ENCODE data around the gene TCFL5.

TCFL5 gene
- total RNA-seq: 17.1 to 27.6 (median 20.3) reads per million in 4 experiments

GRCh38 chr20:62861726-62862336 lies at the start of gene TCFL5:
Gene TCFL5, minus strand, starts transcription at chr20:62861822. Its CDS starts 152 bp downstream, at chr20:62861670.
- peak; percentile 90 for DNase-seq

GRCh38 chr20:62910777-62911497 lies 49.3 kb upstream of the TCFL5 start:
- DNase-seq: no peak

- no peak for DNase-seq
Measured at GRCh38 chr20:62910217-62910766, 48.7 kb upstream of the TCFL5 start.

GRCh38 chr20:62908971-62909791 lies 47.6 kb upstream of the TCFL5 start:
- no peak for DNase-seq

GRCh38 chr20:62907384-62908317 lies 46.0 kb upstream of the TCFL5 start:
- DNase-seq: peak; percentile 45

- no peak for DNase-seq
Measured at GRCh38 chr20:62906647-62907375, 45.2 kb upstream of the TCFL5 start.

GRCh38 chr20:62906209-62906608 lies 44.6 kb upstream of the TCFL5 start:
- no peak for DNase-seq

- DNase-seq: no peak
Measured at GRCh38 chr20:62905536-62906117, 44.0 kb upstream of the TCFL5 start.

GRCh38 chr20:62902926-62903615 lies 41.4 kb upstream of the TCFL5 start:
- DNase-seq: no peak

GRCh38 chr20:62901891-62902290 lies 40.3 kb upstream of the TCFL5 start:
- DNase-seq: no peak

GRCh38 chr20:62900692-62901584 lies 39.3 kb upstream of the TCFL5 start:
- DNase-seq: no peak

GRCh38 chr20:62900052-62900691 lies 38.5 kb upstream of the TCFL5 start:
- peak; percentile 67 for DNase-seq

GRCh38 chr20:62899633-62900051 lies 38.0 kb upstream of the TCFL5 start:
- DNase-seq: no peak

GRCh38 chr20:62898970-62899632 lies 37.5 kb upstream of the TCFL5 start:
- no peak for DNase-seq

GRCh38 chr20:62898093-62898964 lies 36.7 kb upstream of the TCFL5 start:
- DNase-seq: no peak

- no peak for DNase-seq
Measured at GRCh38 chr20:62897666-62898065, 36.0 kb upstream of the TCFL5 start.

GRCh38 chr20:62896526-62896925 lies 34.9 kb upstream of the TCFL5 start:
- DNase-seq: no peak

Data from effector CD8-positive, alpha-beta T cell (primary cell).